Loucy (cell line): ENCODE measurements around the gene PTGER1.

Experiments used
- CTCF ChIP-seq: fragments of 200-600 bp; sonication (generic); conservative IDR thresholded peaks from 2 replicates; pipeline ENCODE4 v1.5.1; 2014; ENCODE audit warnings: mild to moderate bottlenecking, antibody characterized with exemption, low read length
- EZH2phosphoT487 ChIP-seq: fragments of 200-600 bp; IDR thresholded peaks from 2 replicates; pipeline ENCODE4 v1.6.1; 2018; ENCODE audit warnings: antibody characterized with exemption, mild to moderate bottlenecking, moderate library complexity, borderline replicate concordance

GRCh38 chr19:14474827-14475226 is 327 bp downstream of the PTGER1 start:
- TF ChIP-seq CTCF (no peak), EZH2phosphoT487 (no peak)
